Astrocyte (in vitro differentiated cells and primary cell): Measurements from ENCODE around the gene GSTA5.
"Not testable (repeated sequence)": the region's sequence is repeated elsewhere in the genome, so short reads cannot be mapped to it uniquely, and the experiment has no call there.

Experiments
- CTCF ChIP-seq: IDR thresholded peaks from 2 replicates; pipeline ENCODE4 v1.5.1; 2011; ENCODE audit warnings: low read depth, mild to moderate bottlenecking, inconsistent platforms, low read length, moderate library complexity; ENCODE audit not compliant: insufficient read depth
- EZH2 ChIP-seq: IDR thresholded peaks from 2 replicates; pipeline ENCODE4 v1.6.1; 2012; ENCODE audit warnings: mild to moderate bottlenecking, low read length, inconsistent platforms; ENCODE audit not compliant: insufficient read depth

GRCh38 chr6:52809777-52810176 lies 30.8 kb downstream of the GSTA5 start:
- TF ChIP-seq CTCF, EZH2: not testable (repeated sequence)
